HCT116 (cell line): Measurements from ENCODE around the gene RAB8B.

Source experiments
- EGR1 ChIP-seq: IDR thresholded peaks from 2 replicates; pipeline ENCODE4 v1.6.1; 2012; ENCODE audit warnings: low read depth
- EZH2 ChIP-seq: fragments of 200-600 bp; sonication (generic); IDR thresholded peaks from 2 replicates; pipeline ENCODE4 v1.6.1; 2017; ENCODE audit warnings: antibody characterized with exemption, mixed run types
- POLR2A ChIP-seq: IDR thresholded peaks from 2 replicates; pipeline ENCODE4 v1.7.0; 2011; ENCODE audit warnings: borderline replicate concordance; ENCODE audit not compliant: insufficient read depth, insufficient read length; ENCODE audit errors: extremely low read depth
- POLR2AphosphoS5 ChIP-seq: IDR thresholded peaks from 2 replicates; pipeline ENCODE4 v1.6.1; 2011; ENCODE audit warnings: mild to moderate bottlenecking, low read depth, low read length, moderate library complexity
- SIN3A ChIP-seq: IDR thresholded peaks from 2 replicates; pipeline ENCODE4 v1.6.1; 2012; ENCODE audit warnings: low read depth
- ZNF274 ChIP-seq: fragments of 200-500 bp; sonication (Bioruptor generic); IDR thresholded peaks from 2 replicates; pipeline ENCODE4 v1.6.1; 2014; ENCODE audit warnings: mild to moderate bottlenecking, low read depth, low read length, inconsistent platforms
- TF ChIP-seq, protein P1 (sequence below): IDR thresholded peaks from 2 replicates; pipeline ENCODE4 v1.6.1; 2012
- TF ChIP-seq, protein P2 (sequence below), 3 experiments: fragments of 200-600 bp in 1 of 3; sonication (generic) in 1 of 3; IDR thresholded peaks in 2 of 3; conservative IDR thresholded peaks in 1 of 3; 2 replicates each; pipeline ENCODE4 v1.5.1; 2012 to 2017; ENCODE audit warnings: low read depth in 2 of 3, low read length in 2 of 3, antibody characterized with exemption in 1 of 3, borderline replicate concordance in 1 of 3, control low read depth in 1 of 3, mild to moderate bottlenecking in 1 of 3, mixed read lengths in 1 of 3, mixed run types in 1 of 3, moderate library complexity in 1 of 3; ENCODE audit not compliant: insufficient read depth in 1 of 3
- TF ChIP-seq, protein P3 (sequence below): IDR thresholded peaks from 2 replicates; pipeline ENCODE4 v1.6.1; 2012; ENCODE audit warnings: low read depth
- TF ChIP-seq, protein P4 (sequence below): IDR thresholded peaks from 2 replicates; pipeline ENCODE4 v1.6.1; 2012

DNA sequence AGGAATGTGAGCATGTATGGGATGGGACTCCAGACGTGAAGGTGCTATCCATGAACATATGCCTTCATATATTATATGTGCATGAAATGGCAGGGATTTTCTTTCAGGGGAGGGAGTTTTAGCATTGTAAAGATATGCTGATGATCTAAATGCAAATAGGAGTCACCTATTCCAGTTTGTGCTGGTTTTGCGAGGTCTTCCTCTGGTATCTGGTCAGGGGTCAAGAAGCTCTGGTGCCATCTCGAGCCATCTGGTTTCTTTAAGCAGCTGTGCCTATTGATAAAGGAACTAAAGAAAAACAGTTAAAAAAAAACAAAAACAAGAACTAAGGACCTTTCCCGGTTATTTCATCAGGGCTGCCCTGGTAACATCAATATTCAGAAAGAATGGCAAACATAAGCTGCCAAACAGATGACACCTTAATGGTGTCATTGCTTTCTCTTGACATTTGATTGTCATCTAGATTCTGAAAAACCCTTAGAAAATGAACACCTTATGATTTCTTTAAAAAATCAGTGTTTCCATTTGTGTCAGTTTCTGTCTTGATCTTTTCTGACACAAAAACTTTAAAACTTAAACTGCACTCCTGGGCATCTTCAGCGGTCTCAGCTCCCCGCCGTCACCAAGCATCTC, 110.7 kb downstream of the RAB8B start:
- TF ChIP-seq EZH2 (no peak), EGR1 (no peak), ZNF274 (no peak), POLR2A (no peak), SIN3A (no peak), POLR2AphosphoS5 (no peak)
- TF ChIP-seq, protein P1, sequence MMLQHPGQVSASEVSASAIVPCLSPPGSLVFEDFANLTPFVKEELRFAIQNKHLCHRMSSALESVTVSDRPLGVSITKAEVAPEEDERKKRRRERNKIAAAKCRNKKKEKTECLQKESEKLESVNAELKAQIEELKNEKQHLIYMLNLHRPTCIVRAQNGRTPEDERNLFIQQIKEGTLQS, result no peak
- TF ChIP-seq, protein P2, sequence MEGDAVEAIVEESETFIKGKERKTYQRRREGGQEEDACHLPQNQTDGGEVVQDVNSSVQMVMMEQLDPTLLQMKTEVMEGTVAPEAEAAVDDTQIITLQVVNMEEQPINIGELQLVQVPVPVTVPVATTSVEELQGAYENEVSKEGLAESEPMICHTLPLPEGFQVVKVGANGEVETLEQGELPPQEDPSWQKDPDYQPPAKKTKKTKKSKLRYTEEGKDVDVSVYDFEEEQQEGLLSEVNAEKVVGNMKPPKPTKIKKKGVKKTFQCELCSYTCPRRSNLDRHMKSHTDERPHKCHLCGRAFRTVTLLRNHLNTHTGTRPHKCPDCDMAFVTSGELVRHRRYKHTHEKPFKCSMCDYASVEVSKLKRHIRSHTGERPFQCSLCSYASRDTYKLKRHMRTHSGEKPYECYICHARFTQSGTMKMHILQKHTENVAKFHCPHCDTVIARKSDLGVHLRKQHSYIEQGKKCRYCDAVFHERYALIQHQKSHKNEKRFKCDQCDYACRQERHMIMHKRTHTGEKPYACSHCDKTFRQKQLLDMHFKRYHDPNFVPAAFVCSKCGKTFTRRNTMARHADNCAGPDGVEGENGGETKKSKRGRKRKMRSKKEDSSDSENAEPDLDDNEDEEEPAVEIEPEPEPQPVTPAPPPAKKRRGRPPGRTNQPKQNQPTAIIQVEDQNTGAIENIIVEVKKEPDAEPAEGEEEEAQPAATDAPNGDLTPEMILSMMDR (IDR thresholded peaks at IDR 0.05 in 2 of 3, conservative IDR thresholded peaks at IDR 0.05 in 1 of 3; ENCODE audit: borderline replicate concordance in 1 of 3, insufficient read depth in 1 of 3, low read depth in 2 of 3, low read length in 2 of 3), result no peak
- TF ChIP-seq, protein P3, sequence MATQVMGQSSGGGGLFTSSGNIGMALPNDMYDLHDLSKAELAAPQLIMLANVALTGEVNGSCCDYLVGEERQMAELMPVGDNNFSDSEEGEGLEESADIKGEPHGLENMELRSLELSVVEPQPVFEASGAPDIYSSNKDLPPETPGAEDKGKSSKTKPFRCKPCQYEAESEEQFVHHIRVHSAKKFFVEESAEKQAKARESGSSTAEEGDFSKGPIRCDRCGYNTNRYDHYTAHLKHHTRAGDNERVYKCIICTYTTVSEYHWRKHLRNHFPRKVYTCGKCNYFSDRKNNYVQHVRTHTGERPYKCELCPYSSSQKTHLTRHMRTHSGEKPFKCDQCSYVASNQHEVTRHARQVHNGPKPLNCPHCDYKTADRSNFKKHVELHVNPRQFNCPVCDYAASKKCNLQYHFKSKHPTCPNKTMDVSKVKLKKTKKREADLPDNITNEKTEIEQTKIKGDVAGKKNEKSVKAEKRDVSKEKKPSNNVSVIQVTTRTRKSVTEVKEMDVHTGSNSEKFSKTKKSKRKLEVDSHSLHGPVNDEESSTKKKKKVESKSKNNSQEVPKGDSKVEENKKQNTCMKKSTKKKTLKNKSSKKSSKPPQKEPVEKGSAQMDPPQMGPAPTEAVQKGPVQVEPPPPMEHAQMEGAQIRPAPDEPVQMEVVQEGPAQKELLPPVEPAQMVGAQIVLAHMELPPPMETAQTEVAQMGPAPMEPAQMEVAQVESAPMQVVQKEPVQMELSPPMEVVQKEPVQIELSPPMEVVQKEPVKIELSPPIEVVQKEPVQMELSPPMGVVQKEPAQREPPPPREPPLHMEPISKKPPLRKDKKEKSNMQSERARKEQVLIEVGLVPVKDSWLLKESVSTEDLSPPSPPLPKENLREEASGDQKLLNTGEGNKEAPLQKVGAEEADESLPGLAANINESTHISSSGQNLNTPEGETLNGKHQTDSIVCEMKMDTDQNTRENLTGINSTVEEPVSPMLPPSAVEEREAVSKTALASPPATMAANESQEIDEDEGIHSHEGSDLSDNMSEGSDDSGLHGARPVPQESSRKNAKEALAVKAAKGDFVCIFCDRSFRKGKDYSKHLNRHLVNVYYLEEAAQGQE, result no peak
- TF ChIP-seq, protein P4, sequence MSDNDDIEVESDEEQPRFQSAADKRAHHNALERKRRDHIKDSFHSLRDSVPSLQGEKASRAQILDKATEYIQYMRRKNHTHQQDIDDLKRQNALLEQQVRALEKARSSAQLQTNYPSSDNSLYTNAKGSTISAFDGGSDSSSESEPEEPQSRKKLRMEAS, result no peak
